GM19397 (cell line): ENCODE results near the gene PSTPIP2.
"Not testable (repeated sequence)": the region's sequence is repeated elsewhere in the genome, so short reads cannot be mapped to it uniquely, and the experiment has no call there.

ENCODE experiments used
- ATAC-seq: cut with Tn5 transposase; IDR thresholded peaks from one replicate; pipeline ENCODE4 v1.9.1; 2021; ENCODE audit warnings: mild to moderate bottlenecking, moderate library complexity; ENCODE audit not compliant: unreplicated experiment

Gene PSTPIP2

DNA sequence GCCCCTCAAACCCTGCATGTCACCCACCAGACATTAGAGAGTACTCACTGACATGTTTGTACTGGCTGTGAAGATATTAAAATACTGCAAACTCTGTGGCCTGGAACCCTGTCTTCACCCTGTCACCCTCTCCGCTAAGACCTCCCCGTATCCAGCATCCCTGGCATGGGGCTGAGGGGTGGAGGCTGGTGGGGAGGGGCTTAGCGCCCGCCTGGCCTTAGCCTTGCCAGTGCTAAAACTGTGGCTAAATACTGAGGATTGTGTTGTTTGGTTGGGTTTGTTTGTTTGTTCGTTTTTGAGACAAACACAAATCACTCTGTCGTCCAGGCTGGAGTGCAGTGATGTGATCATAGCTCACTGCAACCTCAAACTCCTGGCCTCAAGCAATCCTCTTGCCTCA is 1.8 kb downstream of the PSTPIP2 start:
- no peak for ATAC-seq

DNA sequence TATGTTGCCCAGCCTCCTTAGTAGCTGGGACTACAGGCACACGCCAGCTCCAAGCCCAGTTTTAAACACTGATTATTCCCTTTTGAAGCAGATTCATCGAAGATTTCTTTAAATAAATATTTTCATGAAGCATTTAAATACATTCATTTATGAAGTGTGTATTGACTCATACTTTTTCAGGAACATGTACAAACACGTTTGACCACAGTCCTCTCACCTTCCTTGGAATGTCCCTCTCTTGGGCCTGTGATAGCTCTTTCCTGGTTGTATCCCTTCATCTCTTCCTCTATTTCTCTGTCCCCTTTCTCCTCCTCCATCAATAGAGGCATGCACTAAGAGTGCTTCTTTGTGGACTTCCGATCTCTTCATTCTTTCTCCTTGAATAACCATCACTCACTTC is 2.5 kb downstream of the PSTPIP2 start:
- no peak for ATAC-seq

GRCh38 chr18:46068763-46069162 is 3.3 kb downstream of the PSTPIP2 start:
- no peak for ATAC-seq

DNA sequence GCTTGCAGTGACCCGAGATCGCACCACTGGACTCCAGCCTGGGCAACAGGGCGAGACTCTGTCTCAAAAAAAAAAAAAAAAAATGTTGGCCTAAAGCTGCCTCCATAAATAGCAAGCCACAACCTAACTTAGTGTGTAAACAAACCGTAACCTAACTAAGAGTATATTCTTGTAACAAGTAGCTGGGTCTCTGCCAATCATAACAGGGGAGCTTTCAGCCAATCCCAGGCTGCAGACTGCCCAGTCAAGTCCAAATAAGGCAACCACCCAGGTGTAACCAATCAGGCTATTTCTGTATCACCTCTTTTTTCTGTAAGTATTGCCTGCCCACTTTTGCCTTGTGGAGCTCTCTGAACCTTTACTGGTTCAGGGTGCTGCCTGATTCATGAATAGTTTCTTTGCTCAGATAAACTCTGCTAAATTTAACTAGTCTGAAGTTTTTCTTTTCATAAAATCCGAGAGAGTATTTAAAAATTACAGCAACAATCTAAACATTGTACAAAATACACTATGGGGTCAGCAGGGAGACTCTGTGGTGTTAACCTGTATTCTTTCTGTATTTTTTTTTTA is 4.5 kb downstream of the PSTPIP2 start:
- no peak for ATAC-seq

- no peak for ATAC-seq
Measured at GRCh38 chr18:46062781-46063180, 9.3 kb downstream of the PSTPIP2 start.

DNA sequence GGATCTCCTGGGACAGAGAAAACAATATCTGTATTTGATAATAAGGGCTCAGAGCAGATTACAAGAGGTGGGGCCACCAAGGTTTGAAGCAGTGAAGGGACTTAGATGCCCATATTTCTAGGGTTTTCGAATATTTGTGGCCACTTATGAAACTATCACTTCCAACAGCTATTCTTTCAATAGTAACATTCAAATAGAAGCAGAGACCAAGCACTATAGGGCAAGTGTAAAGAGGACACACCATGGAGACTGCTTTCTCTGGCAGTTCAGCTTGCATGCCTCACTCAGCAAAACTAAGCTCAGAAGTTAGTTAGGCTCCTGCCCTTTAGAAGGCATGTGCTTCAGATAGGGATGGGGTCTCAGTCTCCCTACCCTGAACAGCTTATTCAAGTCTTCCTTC is 10.3 kb downstream of the PSTPIP2 start:
- no peak for ATAC-seq

DNA sequence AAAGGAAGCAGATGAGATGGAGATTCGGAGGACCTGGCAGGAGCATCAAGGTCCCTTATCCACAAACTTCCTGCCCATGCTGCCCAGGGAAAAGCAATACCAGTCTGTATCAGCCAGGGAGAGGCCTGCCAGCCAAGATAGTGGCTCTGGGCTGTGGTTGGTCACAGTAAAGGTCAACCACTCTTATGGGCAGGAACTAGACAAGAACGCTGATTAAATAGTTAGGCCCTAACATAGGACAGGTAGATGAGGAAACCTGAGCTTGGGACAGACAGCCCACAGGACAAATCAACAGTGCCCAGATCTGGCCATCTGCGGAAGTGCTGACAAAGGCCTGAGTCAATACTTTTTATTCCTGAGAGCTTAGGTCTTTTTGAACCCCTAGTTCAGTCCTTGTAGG is 10.7 kb downstream of the PSTPIP2 start:
- ATAC-seq = no peak

GRCh38 chr18:46060359-46060841 is 11.7 kb downstream of the PSTPIP2 start:
- ATAC-seq = no peak

DNA sequence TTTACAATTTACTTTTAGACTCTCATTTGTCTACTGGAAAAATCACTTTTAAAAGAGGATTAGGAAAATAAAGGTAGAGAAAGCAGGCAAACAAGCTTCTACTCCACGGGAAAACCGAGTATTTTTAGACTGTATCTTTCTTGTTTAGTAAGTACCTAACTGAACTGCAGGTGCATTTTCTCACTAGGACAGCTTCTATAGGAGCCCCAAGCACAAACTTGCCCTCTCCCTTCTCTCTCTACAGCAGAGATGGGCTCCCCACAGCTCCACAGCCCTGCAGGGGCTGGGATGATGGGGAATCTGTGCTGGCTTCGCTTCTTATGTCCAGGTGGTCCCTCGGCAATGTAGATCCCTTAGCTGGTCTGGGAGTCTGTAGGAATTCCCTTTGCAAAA is 16.2 kb downstream of the PSTPIP2 start:
- no peak for ATAC-seq

DNA sequence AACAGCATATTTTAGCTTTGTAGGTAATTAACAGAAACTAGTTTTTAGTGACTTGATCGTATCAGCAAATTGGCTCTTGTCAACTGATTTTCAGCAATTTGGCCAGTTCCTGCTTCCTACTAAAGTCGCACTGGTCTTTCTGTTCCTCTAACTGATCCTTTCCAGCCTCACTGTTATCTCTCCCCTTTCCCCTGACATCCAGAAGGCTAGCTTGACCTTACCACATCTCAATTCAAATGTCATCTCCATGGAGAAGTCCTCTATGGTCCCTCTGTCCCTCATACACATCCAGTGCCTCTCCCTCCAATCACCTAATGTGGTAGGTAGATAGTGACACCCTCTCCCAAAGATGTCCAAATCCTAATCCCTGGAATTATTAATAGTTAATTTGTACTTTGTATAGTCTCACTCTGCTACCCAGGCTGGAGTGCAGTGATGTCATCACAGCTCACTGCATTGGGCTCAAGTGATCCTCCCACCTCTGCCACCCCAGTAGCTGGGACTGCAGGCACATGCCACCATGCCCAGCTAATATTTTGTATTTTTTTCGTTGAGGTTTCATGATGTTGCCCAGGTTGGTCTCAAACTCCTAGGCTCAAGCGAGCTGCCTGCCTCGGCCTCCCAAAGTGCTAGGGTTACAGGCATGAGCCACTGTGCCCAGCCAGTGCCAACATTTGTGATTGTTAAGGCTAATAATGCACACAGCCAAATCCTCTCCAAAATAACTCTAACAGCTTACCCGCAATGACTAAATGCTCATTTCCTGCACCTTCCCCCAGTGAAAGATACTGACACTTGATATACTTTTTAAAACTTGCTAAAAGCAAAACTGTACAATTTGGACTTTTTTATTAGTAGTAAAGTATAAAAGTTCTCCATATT is 16.9 kb downstream of the PSTPIP2 start:
- ATAC-seq = no peak

- no peak for ATAC-seq
Measured at GRCh38 chr18:46053368-46054095, 18.5 kb downstream of the PSTPIP2 start.

DNA sequence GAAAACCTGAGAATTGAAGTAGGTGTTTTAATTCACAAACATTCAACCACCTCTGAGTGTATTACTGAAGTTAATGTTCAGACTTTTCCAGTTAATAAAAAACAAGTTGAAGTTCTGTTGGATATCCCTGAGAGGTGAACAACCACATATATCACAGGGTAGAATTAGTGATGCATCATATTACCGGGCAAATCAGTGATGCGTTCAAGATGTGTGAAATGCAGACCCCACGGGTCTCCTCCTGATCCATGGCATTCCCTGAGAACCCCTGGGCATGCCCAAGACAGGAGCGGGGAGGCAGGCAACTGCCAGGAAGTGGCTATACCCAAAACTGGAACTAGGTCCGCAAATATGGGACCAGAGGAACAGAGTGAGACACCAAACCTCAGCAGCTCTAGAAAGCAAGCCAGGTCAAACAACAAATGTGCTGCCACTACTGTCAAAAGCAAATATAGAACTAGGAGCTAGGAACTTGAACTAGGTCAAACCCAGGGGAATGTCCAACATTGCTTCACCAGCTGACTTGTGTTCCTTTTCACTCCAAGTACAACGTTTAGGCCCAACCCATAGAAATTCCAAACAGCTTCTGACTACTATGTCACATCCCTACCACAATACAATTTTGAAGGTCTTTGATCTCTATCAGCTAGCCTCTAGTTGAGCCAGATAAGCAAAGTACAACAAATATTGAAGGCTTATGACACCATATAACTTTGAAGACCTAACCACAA is 20.2 kb downstream of the PSTPIP2 start:
- no peak for ATAC-seq

DNA sequence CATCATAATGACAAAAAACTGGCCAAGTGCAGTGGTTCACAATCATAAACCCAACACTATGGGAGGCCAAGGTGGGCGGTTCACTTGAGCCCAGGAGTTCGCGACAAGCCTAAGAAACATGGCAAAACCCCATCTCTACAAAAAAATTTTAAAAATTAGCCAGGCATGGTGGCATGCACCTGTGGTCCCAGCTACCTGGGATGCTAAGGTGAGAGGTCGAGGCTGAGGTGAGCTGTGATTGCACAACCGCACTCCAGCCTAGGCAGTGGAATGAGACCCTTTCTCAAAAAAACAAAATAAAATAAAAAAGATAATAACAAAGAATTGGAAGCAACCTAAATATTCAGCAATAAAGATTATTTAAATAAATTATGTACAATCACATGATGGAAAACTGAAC is 21.8 kb downstream of the PSTPIP2 start:
- ATAC-seq = no peak

DNA sequence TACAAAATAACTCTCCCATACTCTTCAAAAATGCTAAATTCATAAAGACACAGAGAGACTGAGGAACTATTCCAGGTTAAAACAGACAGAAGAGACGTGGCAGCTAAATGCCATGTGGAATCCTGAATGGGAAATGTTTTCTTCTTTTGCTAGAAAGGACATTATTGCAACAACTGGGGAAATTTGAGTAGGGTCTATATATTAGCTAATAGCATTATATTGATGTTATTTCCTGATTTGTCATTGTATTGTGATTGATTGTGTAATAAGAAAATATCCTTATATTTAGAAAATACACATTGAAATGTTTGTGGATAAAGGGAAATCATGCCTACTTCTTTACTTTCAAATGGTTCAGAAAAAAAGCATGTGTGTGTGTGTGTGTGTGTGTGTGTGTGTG is 23.4 kb downstream of the PSTPIP2 start:
- ATAC-seq = no peak

- not testable (repeated sequence) for ATAC-seq
Measured at GRCh38 chr18:46047369-46047768, 24.7 kb downstream of the PSTPIP2 start.

GRCh38 chr18:46046688-46047087 is 25.4 kb downstream of the PSTPIP2 start:
- no peak for ATAC-seq

GRCh38 chr18:46046126-46046525 is 25.9 kb downstream of the PSTPIP2 start:
- no peak for ATAC-seq

GRCh38 chr18:46042571-46043123 is 29.4 kb downstream of the PSTPIP2 start:
- ATAC-seq = no peak

DNA sequence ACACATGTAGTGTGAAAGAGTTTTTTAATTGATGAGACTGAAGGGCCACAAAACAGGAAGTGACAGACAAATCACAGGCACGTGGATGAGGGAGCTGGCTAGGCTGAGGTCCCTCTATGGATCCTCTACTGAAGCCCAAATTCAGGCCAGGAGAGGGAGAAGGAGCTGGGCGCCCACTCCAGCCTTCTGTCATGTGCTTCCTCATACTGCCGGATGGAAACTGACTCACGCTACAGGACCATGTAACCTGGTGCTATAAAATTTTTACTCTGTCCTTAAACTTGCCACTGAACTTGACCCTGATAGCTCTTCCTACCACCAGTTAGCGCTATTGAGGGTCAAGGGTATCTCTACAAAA is 31.3 kb downstream of the PSTPIP2 start:
- no peak for ATAC-seq

DNA sequence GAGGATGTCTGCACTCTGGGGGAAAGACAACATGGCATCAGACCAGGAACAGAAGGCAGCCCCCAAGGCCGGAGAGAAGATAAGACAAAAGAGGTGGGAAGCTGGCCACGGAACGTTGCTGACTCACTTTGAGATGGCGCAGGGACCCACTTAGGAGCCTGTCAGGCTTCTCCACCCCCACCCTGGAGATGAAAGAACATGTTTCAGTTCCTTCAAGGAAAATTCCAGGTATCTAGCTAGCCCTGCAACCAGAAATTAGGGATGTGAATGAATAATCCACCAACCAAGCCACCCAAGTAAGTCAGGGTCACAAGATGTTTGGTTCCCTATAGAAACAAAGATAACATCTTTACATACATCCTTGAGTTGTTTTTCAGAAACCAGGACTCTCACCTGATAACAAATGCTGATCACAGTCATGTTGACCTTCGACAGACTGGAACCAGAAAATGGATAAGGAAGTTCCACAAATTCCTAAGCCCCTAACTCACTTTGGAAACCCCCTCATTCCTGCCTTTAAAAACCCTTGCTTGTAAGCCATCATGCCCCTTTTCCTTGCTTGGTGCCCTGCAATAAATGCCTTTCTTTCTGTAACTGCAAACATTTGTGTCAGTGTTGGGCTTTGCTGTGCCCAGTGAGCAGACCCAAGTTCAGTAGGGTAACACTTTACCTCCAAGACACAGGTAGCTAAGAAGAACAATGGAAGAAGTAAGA is 31.9 kb downstream of the PSTPIP2 start:
- ATAC-seq = no peak
